ENCODE measurements around the gene CDH23. TPM values are rescaled to one million over a fixed set of nuclear protein-coding genes. Genes with fewer than 3 reads are reported as not detected.
A peak's percentile ranks its signal among the peaks of the same experiment; 100 is the strongest.

CDH23 gene
- total and polyA plus RNA-seq, 9 of the 15 experiments (the other 6 are each of a cell fraction or from before 2014, with no cell fraction given): 0.18 to 1.2 (median 0.47) TPM

GRCh38 chr10:71381611-71382010 lies 15.1 kb upstream of the CDH23 start:
- no peak overlapping the region; a peak in 1 of 4 replicates for H3K9ac ChIP-seq (ENCODE audit: insufficient read depth in 1 of 2, low read depth in 2 of 2, low read length in 2 of 2)
- H3K9me3 ChIP-seq (replicated peaks; ENCODE audit: control insufficient read depth, insufficient read depth, low read depth, low read length): no peaks in the 10 kb centered on the region
- H3K27ac ChIP-seq (ENCODE audit: extremely low read depth, low read depth, low read length): no peak overlapping the region
- no peak overlapping the region for H3K4me2 ChIP-seq (ENCODE audit: insufficient read depth, low read length)
- H3K79me2 ChIP-seq (ENCODE audit: control insufficient read depth, insufficient read depth, low read length): no peaks in the 10 kb centered on the region
- no peak overlapping the region; the same call in 1 of the 2 replicates for H2AFZ ChIP-seq (ENCODE audit: low read depth, low read length)
- TF ChIP-seq MYBL2 (IDR thresholded peaks at IDR 0.05; ENCODE audit: low read depth) (no peak), MYBL2 (CRISPR knock-in tag; IDR thresholded peaks at IDR 0.05; ENCODE audit: borderline replicate concordance) (no peak), CTCF (IDR thresholded peaks at IDR 0.05 in 2 of 3, conservative IDR thresholded peaks at IDR 0.05 in 1 of 3; ENCODE audit: insufficient read depth in 2 of 3, low read depth in 1 of 3, low read length in 3 of 3) (no peak), MAX (CRISPR knock-in tag; IDR thresholded peaks at IDR 0.05) (0 out of 2 replicates have a peak, but pooled peaks have one; percentile 24), STAT5B (CRISPR knock-in tag; IDR thresholded peaks at IDR 0.05) (no peak), EZH2 (IDR thresholded peaks at IDR 0.05; ENCODE audit: borderline replicate concordance, low read depth, low read length) (no peak), UBTF (IDR thresholded peaks at IDR 0.05; ENCODE audit: borderline replicate concordance in 1 of 2, low read depth in 2 of 2, low read length in 2 of 2) (no peak), RBM22 (IDR thresholded peaks at IDR 0.05; ENCODE audit: low read depth, low read length, poor library complexity, severe bottlenecking) (no peak), TEAD1 (CRISPR knock-in tag; IDR thresholded peaks at IDR 0.05) (no peak)
- POLR2A ChIA-PET: interaction anchor here (0.6 to 1.5 kb wide), 3 partner anchors 9 to 13 kb away, joined by 3 to 4 read pairs (median 3); no protein-coding TSS in a partner anchor
- no peak for DNase-seq (ENCODE audit: extremely low read depth in 1 of 4, low spot score in 3 of 4)
- no TSS peak for BruUV-seq (replicated peaks)
- ATAC-seq: no peak
- 61% methylated on average over 3 of the region's 3 CpGs for WGBS (ENCODE audit: insufficient coverage, low coverage, missing lambda C conversion rate)
- H4K20me1 ChIP-seq (replicated peaks; ENCODE audit: control insufficient read depth, insufficient read depth, low read length): no peaks in the 10 kb centered on the region
- H3K9me1 ChIP-seq (ENCODE audit: control insufficient read depth, insufficient read depth, low read length): no peaks in the 10 kb centered on the region
- H3K27me3 ChIP-seq (ENCODE audit: control insufficient read depth in 2 of 2, insufficient read depth in 2 of 2, low read length in 2 of 2): no peaks in the 10 kb centered on the region
- H3K4me1 ChIP-seq (replicated peaks in 1 of 2; ENCODE audit: control insufficient read depth in 2 of 2, insufficient read depth in 2 of 2, low read length in 2 of 2): peaks cover 11 to 19% of the 10 kb centered on the region in 2 experiments
- CTCF ChIA-PET (ENCODE audit: low intra/inter-chr PET ratio): no interaction called here
- intact Hi-C loops (cut with micrococcal nuclease) (loop anchor here (5.0 kb wide), 2 partner anchors 316 to 516 kb away; no protein-coding TSS in a partner anchor), in situ Hi-C loops (cut with MboI) (loop anchor here (10.0 kb wide), 2 partner anchors 323 to 433 kb away; no protein-coding TSS in a partner anchor)
- no peak for FAIRE-seq
- no peak overlapping the region for H3K4me3 ChIP-seq
- no peaks in the 10 kb centered on the region for H3K36me3 ChIP-seq (ENCODE audit: control insufficient read depth, insufficient read depth, low read length)
